Measurements from ENCODE around the gene HAPLN2.

DNA sequence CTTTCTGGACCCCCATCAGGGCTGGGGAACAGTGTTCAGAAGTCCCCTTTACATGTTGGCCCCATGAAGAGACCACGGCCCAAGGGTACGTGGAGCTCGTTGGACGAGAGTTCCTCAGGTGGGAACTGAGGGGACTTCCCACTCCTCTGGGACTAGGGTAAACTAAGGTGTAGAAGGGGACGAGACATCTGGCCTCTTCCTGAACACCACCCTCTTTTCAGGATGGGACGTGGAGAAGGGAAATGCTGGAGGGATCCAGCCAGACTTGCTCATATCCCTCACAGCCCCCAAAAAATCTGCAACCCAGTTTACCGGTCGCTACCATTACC is 25.6 kb upstream of the HAPLN2 start:
- TF ChIP-seq, protein P1, sequence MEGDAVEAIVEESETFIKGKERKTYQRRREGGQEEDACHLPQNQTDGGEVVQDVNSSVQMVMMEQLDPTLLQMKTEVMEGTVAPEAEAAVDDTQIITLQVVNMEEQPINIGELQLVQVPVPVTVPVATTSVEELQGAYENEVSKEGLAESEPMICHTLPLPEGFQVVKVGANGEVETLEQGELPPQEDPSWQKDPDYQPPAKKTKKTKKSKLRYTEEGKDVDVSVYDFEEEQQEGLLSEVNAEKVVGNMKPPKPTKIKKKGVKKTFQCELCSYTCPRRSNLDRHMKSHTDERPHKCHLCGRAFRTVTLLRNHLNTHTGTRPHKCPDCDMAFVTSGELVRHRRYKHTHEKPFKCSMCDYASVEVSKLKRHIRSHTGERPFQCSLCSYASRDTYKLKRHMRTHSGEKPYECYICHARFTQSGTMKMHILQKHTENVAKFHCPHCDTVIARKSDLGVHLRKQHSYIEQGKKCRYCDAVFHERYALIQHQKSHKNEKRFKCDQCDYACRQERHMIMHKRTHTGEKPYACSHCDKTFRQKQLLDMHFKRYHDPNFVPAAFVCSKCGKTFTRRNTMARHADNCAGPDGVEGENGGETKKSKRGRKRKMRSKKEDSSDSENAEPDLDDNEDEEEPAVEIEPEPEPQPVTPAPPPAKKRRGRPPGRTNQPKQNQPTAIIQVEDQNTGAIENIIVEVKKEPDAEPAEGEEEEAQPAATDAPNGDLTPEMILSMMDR (IDR thresholded peaks at IDR 0.05) = no peak
- TF ChIP-seq POLR2A (IDR thresholded peaks at IDR 0.05) = no peak

All from esophagus squamous epithelium (tissue), 4 donors.